Measurements from ENCODE around the gene AGTRAP. TPM values are rescaled to one million over a fixed set of nuclear protein-coding genes. Genes with fewer than 3 reads are reported as not detected.

The AGTRAP gene
- total and polyA plus RNA-seq, 2 experiments from 2014 or later = 34.2 to 71.9 TPM

DNA sequence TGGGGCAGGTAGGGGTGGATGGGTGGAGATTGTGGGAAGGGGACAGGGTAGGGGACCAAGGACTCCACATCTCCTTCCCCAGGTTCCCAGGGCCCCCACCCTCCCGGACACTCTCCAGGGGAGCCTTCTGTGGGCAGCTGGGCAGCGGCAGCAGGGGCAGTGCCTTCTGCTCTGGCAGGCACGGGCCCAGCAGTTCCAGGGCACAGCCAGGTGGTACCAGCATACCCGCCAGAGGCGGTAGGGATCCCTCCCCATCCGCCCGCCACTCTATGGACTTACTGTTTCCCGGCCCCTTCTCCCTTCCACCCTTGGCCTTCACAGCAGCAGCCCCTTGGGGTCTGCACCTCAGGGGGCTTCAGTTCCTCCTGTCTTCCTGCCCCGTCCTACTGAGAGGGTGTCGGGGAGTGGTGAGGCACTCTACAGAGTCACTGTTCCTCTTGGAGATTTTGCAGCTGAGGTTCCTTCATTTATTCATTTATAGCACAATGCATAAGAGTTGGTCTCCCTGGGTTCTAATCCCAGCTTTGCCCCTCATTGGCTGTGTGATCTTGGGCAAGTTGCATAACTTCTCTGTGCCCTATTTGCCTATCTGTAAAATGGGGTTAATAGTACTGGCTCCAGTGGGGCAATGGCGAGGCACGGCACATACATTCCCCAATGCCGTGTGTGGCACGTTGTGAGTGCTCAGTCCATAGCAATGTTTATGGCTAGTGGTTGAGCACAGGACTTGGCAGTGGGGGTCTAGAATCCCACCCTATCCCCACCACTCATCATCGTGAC is 43.1 kb downstream of the AGTRAP start:
- Histone ChIP-seq H2AFZ (no peak overlapping the region), H3K79me2 (no peaks in the 10 kb centered on the region), H3K4me3 (no peak overlapping the region), H3K27me3 (no peaks in the 10 kb centered on the region), H3K27ac (no peak overlapping the region), H3K9me2 (replicated peaks; ENCODE audit: insufficient read depth) (no peaks in the 10 kb centered on the region), H4K20me1 (ENCODE audit: insufficient read depth, poor library complexity, severe bottlenecking) (no peaks in the 10 kb centered on the region), H3K4me1 (ENCODE audit: insufficient read depth) (no peaks in the 10 kb centered on the region), H3K36me3 (replicated peaks; ENCODE audit: insufficient read depth, low read depth) (no peaks in the 10 kb centered on the region), H3K4me2 (no peak overlapping the region), H3K9me3 (ENCODE audit: low read depth) (no peaks in the 10 kb centered on the region)
- 91% methylated on average over 14 of the region's 15 CpGs for WGBS (ENCODE audit: low lambda C conversion rate, missing lambda C conversion rate)
- TF ChIP-seq EZH2 (IDR thresholded peaks at IDR 0.05; ENCODE audit: borderline replicate concordance) (no peak), EZH2phosphoT487 (IDR thresholded peaks at IDR 0.05; ENCODE audit: low read depth, severe bottlenecking, unreplicated experiment) (no peak)
- TF ChIP-seq, protein P1, sequence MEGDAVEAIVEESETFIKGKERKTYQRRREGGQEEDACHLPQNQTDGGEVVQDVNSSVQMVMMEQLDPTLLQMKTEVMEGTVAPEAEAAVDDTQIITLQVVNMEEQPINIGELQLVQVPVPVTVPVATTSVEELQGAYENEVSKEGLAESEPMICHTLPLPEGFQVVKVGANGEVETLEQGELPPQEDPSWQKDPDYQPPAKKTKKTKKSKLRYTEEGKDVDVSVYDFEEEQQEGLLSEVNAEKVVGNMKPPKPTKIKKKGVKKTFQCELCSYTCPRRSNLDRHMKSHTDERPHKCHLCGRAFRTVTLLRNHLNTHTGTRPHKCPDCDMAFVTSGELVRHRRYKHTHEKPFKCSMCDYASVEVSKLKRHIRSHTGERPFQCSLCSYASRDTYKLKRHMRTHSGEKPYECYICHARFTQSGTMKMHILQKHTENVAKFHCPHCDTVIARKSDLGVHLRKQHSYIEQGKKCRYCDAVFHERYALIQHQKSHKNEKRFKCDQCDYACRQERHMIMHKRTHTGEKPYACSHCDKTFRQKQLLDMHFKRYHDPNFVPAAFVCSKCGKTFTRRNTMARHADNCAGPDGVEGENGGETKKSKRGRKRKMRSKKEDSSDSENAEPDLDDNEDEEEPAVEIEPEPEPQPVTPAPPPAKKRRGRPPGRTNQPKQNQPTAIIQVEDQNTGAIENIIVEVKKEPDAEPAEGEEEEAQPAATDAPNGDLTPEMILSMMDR (IDR thresholded peaks at IDR 0.05; ENCODE audit: poor library complexity) = no peak
- DNase-seq (ENCODE audit: low spot score) = no peak

DNA sequence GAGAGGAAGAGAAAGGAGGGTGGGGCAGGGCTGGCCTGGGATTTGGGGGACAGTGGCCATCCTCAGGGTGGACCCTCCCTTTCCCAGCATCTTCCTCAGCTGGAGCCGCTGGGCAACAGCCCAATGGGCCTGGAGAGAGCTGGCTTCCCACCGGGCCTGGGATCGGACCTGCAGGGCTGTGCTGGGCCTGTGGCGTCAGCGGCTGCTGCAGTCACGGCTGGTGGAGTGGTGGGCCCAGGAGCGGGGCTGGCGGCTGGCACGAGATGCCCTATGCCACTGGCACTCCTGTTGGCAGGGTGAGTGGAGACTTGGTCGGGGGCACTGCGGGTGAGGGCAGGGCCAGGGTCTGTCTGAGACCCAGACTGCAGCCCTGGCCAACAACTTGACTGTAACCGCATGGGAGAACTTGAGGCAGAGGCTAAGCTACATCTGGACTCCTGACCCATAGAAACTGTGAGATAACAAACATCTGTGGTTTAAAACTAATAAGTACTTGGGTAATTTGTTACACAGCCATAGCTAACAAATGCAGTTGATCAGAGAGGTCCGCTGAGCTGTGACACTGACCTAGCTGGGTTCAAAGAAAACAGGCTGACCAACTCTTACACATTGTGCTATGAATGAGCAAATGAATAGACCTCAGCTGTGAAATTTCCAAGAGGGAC is 43.9 kb downstream of the AGTRAP start:
- Histone ChIP-seq H3K4me2 (no peak overlapping the region), H2AFZ (no peak overlapping the region), H4K20me1 (ENCODE audit: insufficient read depth, poor library complexity, severe bottlenecking) (no peaks in the 10 kb centered on the region), H3K27me3 (no peaks in the 10 kb centered on the region), H3K79me2 (no peaks in the 10 kb centered on the region), H3K9me2 (replicated peaks; ENCODE audit: insufficient read depth) (no peaks in the 10 kb centered on the region), H3K4me3 (no peak overlapping the region), H3K36me3 (replicated peaks; ENCODE audit: insufficient read depth, low read depth) (no peaks in the 10 kb centered on the region), H3K27ac (no peak overlapping the region), H3K4me1 (ENCODE audit: insufficient read depth) (peaks cover 3% of the 10 kb centered on the region), H3K9me3 (ENCODE audit: low read depth) (no peaks in the 10 kb centered on the region)
- WGBS (ENCODE audit: low lambda C conversion rate, missing lambda C conversion rate) = 86% methylated on average over 13 of the region's 13 CpGs
- no peak for TF ChIP-seq EZH2 (IDR thresholded peaks at IDR 0.05; ENCODE audit: borderline replicate concordance)
- TF ChIP-seq, protein P1 (IDR thresholded peaks at IDR 0.05; ENCODE audit: poor library complexity) = no peak
- no peak for TF ChIP-seq EZH2phosphoT487 (IDR thresholded peaks at IDR 0.05; ENCODE audit: low read depth, severe bottlenecking, unreplicated experiment)
- no peak for DNase-seq (ENCODE audit: low spot score)

DNA sequence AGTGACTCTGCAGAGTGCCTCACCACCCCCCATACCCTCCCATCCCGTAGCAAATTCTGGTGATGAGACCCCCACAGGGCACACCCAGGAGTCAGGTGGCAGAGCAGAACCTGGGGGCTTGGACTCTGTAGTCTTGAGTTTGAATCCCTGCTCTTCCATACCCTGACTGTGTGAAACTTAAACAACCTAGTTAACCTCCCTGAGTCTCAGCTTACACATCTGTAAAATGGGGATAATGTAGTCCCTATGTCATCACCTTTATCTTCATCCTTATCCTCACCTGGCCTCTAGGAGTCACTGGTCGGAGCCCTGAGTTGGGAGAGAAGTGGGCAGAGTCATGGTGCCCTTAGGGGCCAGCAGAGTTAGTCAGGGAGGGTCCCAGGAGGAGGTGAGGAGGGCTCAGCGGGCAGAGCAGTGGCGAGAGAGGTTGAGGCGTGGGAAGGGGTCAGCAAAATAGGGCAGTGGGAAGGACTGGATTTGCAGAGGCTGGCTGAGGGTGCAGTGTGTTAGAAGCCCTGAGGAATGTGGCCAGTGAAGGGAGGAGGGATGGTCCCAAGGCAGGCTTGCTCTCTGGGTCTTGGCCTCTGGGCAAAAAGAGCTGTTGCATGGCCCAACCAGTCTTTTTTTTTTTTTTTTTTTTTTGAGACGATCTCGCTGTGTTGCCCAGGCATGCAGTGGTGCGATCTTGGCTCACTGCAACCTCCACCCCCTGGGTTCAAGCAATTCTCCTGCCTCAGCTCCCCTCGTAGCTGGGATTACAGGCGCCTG is 44.6 kb downstream of the AGTRAP start:
- no peak for DNase-seq (ENCODE audit: low spot score)
- Histone ChIP-seq H3K79me2 (no peaks in the 10 kb centered on the region), H3K4me2 (no peak overlapping the region), H3K4me1 (ENCODE audit: insufficient read depth) (peaks cover 10% of the 10 kb centered on the region), H2AFZ (no peak overlapping the region), H3K27ac (no peak overlapping the region), H3K36me3 (replicated peaks; ENCODE audit: insufficient read depth, low read depth) (no peaks in the 10 kb centered on the region), H3K9me3 (ENCODE audit: low read depth) (no peaks in the 10 kb centered on the region), H3K4me3 (no peak overlapping the region), H3K9me2 (replicated peaks; ENCODE audit: insufficient read depth) (no peaks in the 10 kb centered on the region), H3K27me3 (no peaks in the 10 kb centered on the region), H4K20me1 (ENCODE audit: insufficient read depth, poor library complexity, severe bottlenecking) (no peaks in the 10 kb centered on the region)
- 78% methylated on average over 10 of the region's 10 CpGs for WGBS (ENCODE audit: low lambda C conversion rate, missing lambda C conversion rate)
- TF ChIP-seq EZH2 (IDR thresholded peaks at IDR 0.05; ENCODE audit: borderline replicate concordance) (no peak), EZH2phosphoT487 (IDR thresholded peaks at IDR 0.05; ENCODE audit: low read depth, severe bottlenecking, unreplicated experiment) (no peak)
- TF ChIP-seq, protein P1 (IDR thresholded peaks at IDR 0.05; ENCODE audit: poor library complexity) = no peak

All from hepatocyte (in vitro differentiated cells).